Endodermal cell (in vitro differentiated cells): ENCODE results near the gene CAMK2B. TPM values are rescaled to one million over a fixed set of nuclear protein-coding genes. Genes with fewer than 3 reads are reported as not detected.

Experiments
- DNase-seq: peaks from one replicate; pipeline ENCODE4 v3.0.0-alpha.2; 2017
- H3K27ac ChIP-seq: 2 replicates; pipeline ENCODE4 v1.5.1; 2013; ENCODE audit warnings: mild to moderate bottlenecking, low read depth, low read length, moderate library complexity
- H3K27me3 ChIP-seq: 2 replicates; pipeline ENCODE4 v1.6.1; 2013; ENCODE audit warnings: mild to moderate bottlenecking, low read length, moderate library complexity; ENCODE audit not compliant: insufficient read depth, control insufficient read depth, poor library complexity, severe bottlenecking
- H3K36me3 ChIP-seq: 2 replicates; pipeline ENCODE4 v1.7.0; 2013; ENCODE audit warnings: mild to moderate bottlenecking, low read length, moderate library complexity; ENCODE audit not compliant: control insufficient read depth, insufficient read depth
- H3K4me1 ChIP-seq: one replicate; pipeline ENCODE4 v1.7.0; 2013; ENCODE audit warnings: low read length; ENCODE audit not compliant: control insufficient read depth, insufficient read depth
- H3K4me3 ChIP-seq: 2 replicates; pipeline ENCODE4 v1.5.1; 2013; ENCODE audit warnings: mild to moderate bottlenecking, low read length, moderate library complexity
- H3K9ac ChIP-seq: 2 replicates; pipeline ENCODE4 v1.6.1; 2013; ENCODE audit warnings: mild to moderate bottlenecking, low read length, moderate library complexity; ENCODE audit not compliant: poor library complexity, severe bottlenecking; ENCODE audit errors: extremely low read depth
- H3K9me3 ChIP-seq: 2 replicates; pipeline ENCODE4 v1.6.1; 2013; ENCODE audit warnings: mild to moderate bottlenecking, low read length, moderate library complexity; ENCODE audit not compliant: control insufficient read depth
- H3K27ac Mint-ChIP-seq: 2 replicates; pipeline ENCODE4 v1.8.0; 2020; ENCODE audit warnings: mixed read lengths
- H3K27me3 Mint-ChIP-seq: 2 replicates; pipeline ENCODE4 v1.8.0; 2021; ENCODE audit warnings: mild to moderate bottlenecking, mixed read lengths; ENCODE audit not compliant: insufficient read depth
- H3K36me3 Mint-ChIP-seq: 2 replicates; pipeline ENCODE4 v1.8.0; 2020; ENCODE audit warnings: low read depth, mixed read lengths
- H3K4me1 Mint-ChIP-seq: 2 replicates; pipeline ENCODE4 v1.8.0; 2020; ENCODE audit warnings: mixed read lengths
- H3K4me3 Mint-ChIP-seq: 2 replicates; pipeline ENCODE4 v1.8.0; 2020; ENCODE audit warnings: mild to moderate bottlenecking, moderate library complexity, mixed read lengths
- H3K9me3 Mint-ChIP-seq: 2 replicates; pipeline ENCODE4 v1.8.0; 2020; ENCODE audit warnings: mild to moderate bottlenecking, mixed read lengths
- WGBS, 2 experiments: methylation state at CpG; one replicate each; pipeline versions ENCODE4 v1.1.5 to v1.1.7; 2013; ENCODE audit warnings: missing lambda C conversion rate in 2 of 2, mixed read lengths in 1 of 2; ENCODE audit not compliant: insufficient coverage in 1 of 2, insufficient read length in 1 of 2; 5-methylcytosine and 5-hydroxymethylcytosine counted together
- total RNA-seq, 2 donors: library from RNA; stranded (reverse); fragmentation: NEBNext Ultra II Directional in 1 of 2; extraction: Animal tissue kit (Norgen Biotek cat#: 25700) in 1 of 2; gene quantifications; 2 replicates in 1 of 2; 3 replicates in 1 of 2; pipeline ENCODE4 v1.2.1, GENCODE V29; 2021
- TF ChIP-seq, protein P1 (sequence below): fragments of 200-600 bp; sonication (generic); conservative IDR thresholded peaks from 2 replicates; pipeline ENCODE4 v1.5.0; 2021; ENCODE audit warnings: antibody characterized with exemption, mild to moderate bottlenecking

The CAMK2B gene
- total RNA-seq, 2 donors from 2014 or later, result 0.26 TPM; not detected in 1

GRCh38 chr7:44258865-44259546, 66.4 kb downstream of the CAMK2B start:
- H3K27ac ChIP-seq, result no peak overlapping the region
- no peaks in the 10 kb centered on the region for H3K4me1 ChIP-seq
- no peak overlapping the region for H3K4me3 ChIP-seq
- no peaks in the 10 kb centered on the region for H3K36me3 ChIP-seq
- no peaks in the 10 kb centered on the region for H3K27me3 ChIP-seq
- H3K9me3 ChIP-seq, result no peaks in the 10 kb centered on the region
- Mint-ChIP-seq H3K4me3 (no peak overlapping the region), H3K27ac (no peak overlapping the region), H3K27me3 (no peaks in the 10 kb centered on the region), H3K4me1 (no peaks in the 10 kb centered on the region), H3K9me3 (no peaks in the 10 kb centered on the region), H3K36me3 (no peaks in the 10 kb centered on the region)
- TF ChIP-seq, protein P1, sequence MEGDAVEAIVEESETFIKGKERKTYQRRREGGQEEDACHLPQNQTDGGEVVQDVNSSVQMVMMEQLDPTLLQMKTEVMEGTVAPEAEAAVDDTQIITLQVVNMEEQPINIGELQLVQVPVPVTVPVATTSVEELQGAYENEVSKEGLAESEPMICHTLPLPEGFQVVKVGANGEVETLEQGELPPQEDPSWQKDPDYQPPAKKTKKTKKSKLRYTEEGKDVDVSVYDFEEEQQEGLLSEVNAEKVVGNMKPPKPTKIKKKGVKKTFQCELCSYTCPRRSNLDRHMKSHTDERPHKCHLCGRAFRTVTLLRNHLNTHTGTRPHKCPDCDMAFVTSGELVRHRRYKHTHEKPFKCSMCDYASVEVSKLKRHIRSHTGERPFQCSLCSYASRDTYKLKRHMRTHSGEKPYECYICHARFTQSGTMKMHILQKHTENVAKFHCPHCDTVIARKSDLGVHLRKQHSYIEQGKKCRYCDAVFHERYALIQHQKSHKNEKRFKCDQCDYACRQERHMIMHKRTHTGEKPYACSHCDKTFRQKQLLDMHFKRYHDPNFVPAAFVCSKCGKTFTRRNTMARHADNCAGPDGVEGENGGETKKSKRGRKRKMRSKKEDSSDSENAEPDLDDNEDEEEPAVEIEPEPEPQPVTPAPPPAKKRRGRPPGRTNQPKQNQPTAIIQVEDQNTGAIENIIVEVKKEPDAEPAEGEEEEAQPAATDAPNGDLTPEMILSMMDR, result no peak
- no peak overlapping the region for H3K9ac ChIP-seq
- WGBS, 2 experiments, result 95 to 96% methylated on average over 8 to 14 of the region's 14 CpGs
- no peak for DNase-seq

- TF ChIP-seq, protein P1, result no peak
- Mint-ChIP-seq H3K9me3 (no peaks in the 10 kb centered on the region), H3K27me3 (no peaks in the 10 kb centered on the region), H3K4me3 (no peak overlapping the region), H3K36me3 (no peaks in the 10 kb centered on the region), H3K27ac (no peak overlapping the region), H3K4me1 (no peaks in the 10 kb centered on the region)
- DNase-seq, result no peak
- H3K36me3 ChIP-seq, result no peaks in the 10 kb centered on the region
- whole genome bisulfite sequencing, 2 experiments, result 90 to 91% methylated on average over 2 to 4 of the region's 4 CpGs
- no peak overlapping the region for H3K27ac ChIP-seq
- no peaks in the 10 kb centered on the region for H3K4me1 ChIP-seq
- H3K9ac ChIP-seq, result no peak overlapping the region
- no peaks in the 10 kb centered on the region for H3K27me3 ChIP-seq
- H3K4me3 ChIP-seq, result no peak overlapping the region
- no peaks in the 10 kb centered on the region for H3K9me3 ChIP-seq
These were observed 67.0 kb downstream of the CAMK2B start for GRCh38 chr7:44258423-44258760.

DNA sequence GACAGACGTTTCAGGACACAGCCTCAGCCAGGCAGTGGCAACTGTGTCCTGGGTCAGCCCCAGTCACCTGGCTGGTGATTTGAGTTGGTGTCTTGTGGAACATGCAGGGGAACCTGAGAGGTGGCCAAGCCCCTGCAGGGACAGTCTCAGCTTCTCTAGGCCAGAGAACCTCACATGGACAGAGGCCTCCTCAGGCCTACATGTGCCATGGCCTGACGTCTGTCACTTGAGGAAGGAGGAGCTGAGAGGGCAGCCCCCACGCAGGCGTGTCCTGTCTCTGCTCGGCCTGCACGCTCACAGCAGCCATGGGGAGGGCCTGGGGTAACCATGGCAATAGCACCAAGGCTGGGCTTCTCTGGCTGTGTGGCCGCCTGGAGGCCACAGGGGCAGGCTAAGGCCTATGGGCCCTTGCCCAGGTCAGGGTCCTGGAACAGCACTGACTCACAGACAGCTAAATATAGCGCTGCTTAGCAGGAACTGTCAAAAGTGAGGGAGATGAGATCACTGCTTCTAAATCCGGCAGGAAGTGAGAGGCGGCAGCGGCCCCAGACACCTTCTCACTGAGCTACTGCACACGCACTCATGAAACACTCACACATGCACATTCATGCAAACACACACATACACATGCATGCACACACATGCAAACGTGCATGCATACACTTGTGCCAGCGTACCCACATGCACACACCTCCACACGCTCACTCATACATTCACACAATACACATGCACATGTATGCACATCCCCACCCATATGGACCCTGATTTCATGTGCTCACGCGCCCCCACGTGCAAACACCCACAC, 67.6 kb downstream of the CAMK2B start:
- 76 to 78% methylated on average over 13 to 18 of the region's 18 CpGs for WGBS, 2 experiments
- no peak overlapping the region for H3K27ac Mint-ChIP-seq
- no peak for DNase-seq

More for the DNA sequence above, 67.6 kb downstream of the CAMK2B start:
- no peaks in the 10 kb centered on the region for H3K9me3 ChIP-seq
- no peaks in the 10 kb centered on the region for H3K36me3 ChIP-seq
- Mint-ChIP-seq H3K9me3 (no peaks in the 10 kb centered on the region), H3K36me3 (no peaks in the 10 kb centered on the region), H3K4me3 (no peak overlapping the region), H3K4me1 (no peaks in the 10 kb centered on the region), H3K27me3 (no peaks in the 10 kb centered on the region)
- H3K4me3 ChIP-seq, result no peak overlapping the region
- H3K27ac ChIP-seq, result no peak overlapping the region
- TF ChIP-seq, protein P1, result no peak
- H3K27me3 ChIP-seq, result no peaks in the 10 kb centered on the region
- H3K4me1 ChIP-seq, result no peaks in the 10 kb centered on the region
- no peak overlapping the region for H3K9ac ChIP-seq
